A204.1 (cell line): ENCODE results near the gene PLIN4.

ENCODE experiments used
- FAIRE-seq: peaks from 2 replicates; lab custom pipeline; 2012; peaks lifted over from hg19 to GRCh38; lab: Jason Lieb, UNC

The PLIN4 gene

DNA sequence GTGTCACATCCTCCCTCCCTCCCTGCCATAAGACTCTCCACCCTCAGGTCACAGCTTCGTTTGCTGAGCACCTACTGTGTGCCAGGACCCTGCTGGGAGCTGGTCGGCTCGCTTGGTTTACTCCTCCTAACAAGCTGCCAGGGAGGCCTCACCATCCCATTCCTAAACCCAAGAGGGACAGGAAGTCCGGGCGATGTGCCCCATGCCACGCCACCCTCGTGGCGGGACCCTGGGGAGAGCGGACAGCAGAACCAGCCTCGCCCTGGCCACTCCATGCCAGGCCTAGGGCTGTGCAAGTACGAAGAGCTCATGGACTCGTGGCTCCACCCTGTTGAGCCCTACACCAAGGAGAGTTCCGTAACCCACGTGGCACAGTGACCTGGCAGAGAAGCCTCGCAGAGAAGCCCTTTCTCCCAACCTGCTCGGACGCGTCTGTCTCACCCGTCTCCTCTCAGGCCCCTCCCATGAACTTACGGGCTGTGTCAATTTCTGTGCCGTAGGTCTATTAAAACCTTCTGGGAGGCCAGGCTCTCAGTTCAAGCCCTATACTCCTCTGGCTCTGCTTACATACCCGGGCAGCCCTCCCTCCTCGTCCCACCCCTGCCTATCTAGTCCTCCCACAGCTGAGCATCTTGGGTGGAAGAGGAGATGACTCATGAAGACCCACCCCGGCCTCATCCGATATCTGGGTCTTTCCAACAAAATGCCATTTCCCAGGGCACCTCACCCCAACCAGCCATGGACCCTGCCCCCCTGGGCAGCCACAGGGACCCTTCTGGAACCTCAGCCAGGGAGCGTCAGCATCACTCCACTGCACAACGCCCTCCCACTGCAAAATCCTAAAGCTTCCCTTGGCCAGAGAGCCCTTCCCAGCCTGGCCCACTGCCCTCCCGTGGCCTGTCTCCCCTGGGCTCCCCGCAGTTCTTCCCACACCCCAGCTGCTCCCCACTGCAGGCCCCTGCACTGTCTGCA is 63.3 kb downstream of the PLIN4 start:
- FAIRE-seq = no peak

DNA sequence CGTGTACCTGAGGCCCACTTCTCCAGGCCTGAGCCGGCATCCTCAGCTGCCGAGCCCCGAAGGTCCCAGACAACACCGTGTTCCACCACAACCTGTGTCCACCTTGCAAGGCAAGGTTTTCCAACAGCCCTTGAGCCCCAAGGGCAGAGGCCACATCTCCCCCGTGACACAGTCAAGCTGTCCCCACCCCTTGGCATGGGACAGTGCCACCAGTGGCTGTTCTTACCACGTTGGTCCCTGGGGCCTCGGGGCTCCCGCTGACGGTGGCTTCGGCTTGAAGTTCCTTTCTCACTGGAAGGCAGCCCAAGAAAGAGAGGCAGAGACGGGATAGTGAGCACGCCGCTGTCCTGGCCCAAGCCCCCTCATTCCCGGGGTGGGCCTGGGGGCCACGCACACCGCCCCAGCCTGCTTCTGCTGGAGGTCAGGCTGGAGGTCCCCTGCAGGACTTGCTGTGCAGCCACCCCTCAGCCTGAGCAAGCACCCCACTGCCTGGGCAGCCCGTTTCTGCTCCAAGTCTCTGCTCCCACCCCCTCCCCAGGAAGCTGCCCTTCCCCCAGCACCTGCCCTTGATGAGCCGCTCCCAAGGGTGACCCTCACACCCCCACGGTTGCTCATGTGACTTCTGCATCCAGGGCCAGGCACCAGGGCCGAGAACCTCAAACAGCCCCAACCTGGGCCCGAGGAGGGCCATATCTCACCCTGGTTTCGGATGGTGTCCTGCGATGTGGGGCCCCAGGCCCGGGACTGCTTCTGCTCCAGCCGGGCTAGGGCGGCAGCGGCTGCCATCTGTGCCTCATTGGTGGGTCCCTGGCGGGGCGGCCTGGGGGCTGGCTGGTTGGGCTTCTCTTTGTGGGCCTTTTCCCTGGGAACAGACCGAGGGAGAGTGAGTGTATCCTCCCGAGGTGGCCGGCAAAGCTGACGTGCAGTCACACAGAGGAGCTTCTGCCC is 64.8 kb downstream of the PLIN4 start:
- FAIRE-seq = no peak

DNA sequence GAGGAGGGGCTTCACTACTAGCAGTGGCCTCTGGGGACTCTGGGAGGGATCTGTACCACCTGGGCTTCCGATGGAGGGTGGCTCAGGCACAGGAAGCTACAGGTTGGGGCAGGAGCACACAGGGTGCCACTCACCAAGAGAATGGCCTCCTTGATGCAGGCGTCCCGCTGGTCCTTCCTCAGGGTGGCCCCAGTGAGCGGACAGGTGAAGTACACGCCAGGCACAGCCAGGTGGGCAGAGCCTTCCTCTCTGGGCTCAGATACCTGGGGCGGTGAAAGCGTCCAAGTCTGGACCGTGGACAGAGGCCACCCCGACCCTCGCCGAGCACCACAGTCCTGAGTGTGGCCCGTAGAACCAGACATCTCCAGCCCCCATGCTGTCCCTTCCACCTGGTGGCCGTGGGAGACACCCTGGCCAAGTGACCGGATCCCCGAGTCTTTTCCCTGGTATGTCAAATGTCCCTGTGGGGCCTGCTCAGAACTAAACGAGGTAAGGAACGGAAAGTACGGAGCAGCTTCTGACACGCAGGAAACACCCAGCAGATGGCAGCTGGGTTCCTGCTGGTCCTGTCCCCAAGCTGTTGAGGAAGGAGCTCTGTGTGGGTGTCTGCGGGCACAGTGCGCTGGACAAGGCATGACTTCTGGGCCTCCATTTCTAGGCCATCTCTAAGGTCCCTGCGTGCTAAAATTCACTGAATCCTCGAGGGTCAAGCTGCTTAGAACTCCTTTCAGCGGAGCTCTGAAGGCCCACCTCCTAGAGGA is 65.9 kb downstream of the PLIN4 start:
- no peak for FAIRE-seq
